A549 (cell line): ENCODE data around the gene NFATC2.

ENCODE experiments used
- BHLHE40 ChIP-seq: IDR thresholded peaks from 2 replicates; pipeline ENCODE4 v1.6.1; 2012; ENCODE audit warnings: low read depth, low read length, inconsistent platforms
- ESRRA ChIP-seq: fragments of 150-350 bp; IDR thresholded peaks from 2 replicates; pipeline ENCODE4 v1.6.1; 2014; ENCODE audit warnings: mild to moderate bottlenecking, low read length, borderline replicate concordance
- RNF2 ChIP-seq: fragments of 200-600 bp; sonication (generic); IDR thresholded peaks from 2 replicates; pipeline ENCODE4 v1.6.1; 2016; ENCODE audit warnings: low read depth, mild to moderate bottlenecking, antibody characterized with exemption, moderate library complexity, borderline replicate concordance
- SMC3 ChIP-seq: fragments of >200 bp; sonication (Bioruptor Twin); formaldehyde crosslinking; IDR thresholded peaks from 3 replicates; pipeline ENCODE4 v1.6.1; 2018; ENCODE audit warnings: inconsistent platforms
- TF ChIP-seq, protein P1 (sequence below): fragments of >200 bp; sonication (Bioruptor Twin); formaldehyde crosslinking; IDR thresholded peaks from 3 replicates; pipeline ENCODE4 v1.5.1; 2016
- TF ChIP-seq, protein P2 (sequence below): fragments of 200-600 bp; sonication (generic); IDR thresholded peaks from 2 replicates; pipeline ENCODE4 v1.6.1; 2016; ENCODE audit warnings: antibody characterized with exemption, mild to moderate bottlenecking, moderate library complexity
- TF ChIP-seq, protein P3 (sequence below): fragments of 450-650 bp; IDR thresholded peaks from 2 replicates; pipeline ENCODE4 v1.6.1; 2014; ENCODE audit warnings: antibody characterized with exemption
- TF ChIP-seq, protein P4 (sequence below): IDR thresholded peaks from 2 replicates; pipeline ENCODE4 v1.6.1; 2012
- TF ChIP-seq, protein P5 (sequence below): IDR thresholded peaks from 2 replicates; pipeline ENCODE4 v1.6.1; 2012

DNA sequence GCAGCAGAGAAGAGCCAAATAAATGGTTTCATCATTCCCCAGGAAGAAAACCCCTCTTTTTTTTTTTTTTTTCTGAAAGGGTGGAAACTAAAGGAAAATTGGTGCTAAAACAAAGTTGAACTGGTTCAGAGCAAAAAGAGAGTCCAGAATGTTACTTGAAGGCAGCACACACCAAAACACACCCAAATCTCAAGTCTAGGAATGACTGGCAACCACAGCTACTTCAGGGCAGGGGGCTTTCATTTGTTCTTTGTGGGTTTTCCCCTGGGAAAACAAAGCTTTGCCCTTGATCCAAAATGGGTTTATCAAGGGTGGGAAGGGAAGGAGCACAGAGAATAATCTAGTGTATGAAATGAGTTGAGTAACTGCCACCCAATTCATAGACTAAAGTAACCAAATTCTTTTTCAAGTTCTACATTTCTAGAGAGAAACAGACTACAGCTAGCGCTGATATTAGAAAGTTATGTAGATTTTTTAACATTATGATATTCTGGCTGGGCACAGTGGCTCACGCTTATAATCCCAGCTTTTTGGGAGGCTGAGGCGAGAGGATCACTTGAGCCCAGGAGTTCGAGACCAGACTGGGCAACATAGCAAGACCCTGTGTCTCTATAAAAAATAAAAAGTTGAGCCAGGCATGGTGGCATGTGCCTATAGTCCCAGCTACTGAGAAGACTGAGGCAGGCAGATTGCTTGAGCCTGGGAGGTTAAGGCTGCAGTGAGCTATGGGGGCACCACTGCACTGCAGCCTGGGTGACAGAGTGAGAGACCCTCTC lies 119.8 kb downstream of the NFATC2 start:
- TF ChIP-seq, protein P1, sequence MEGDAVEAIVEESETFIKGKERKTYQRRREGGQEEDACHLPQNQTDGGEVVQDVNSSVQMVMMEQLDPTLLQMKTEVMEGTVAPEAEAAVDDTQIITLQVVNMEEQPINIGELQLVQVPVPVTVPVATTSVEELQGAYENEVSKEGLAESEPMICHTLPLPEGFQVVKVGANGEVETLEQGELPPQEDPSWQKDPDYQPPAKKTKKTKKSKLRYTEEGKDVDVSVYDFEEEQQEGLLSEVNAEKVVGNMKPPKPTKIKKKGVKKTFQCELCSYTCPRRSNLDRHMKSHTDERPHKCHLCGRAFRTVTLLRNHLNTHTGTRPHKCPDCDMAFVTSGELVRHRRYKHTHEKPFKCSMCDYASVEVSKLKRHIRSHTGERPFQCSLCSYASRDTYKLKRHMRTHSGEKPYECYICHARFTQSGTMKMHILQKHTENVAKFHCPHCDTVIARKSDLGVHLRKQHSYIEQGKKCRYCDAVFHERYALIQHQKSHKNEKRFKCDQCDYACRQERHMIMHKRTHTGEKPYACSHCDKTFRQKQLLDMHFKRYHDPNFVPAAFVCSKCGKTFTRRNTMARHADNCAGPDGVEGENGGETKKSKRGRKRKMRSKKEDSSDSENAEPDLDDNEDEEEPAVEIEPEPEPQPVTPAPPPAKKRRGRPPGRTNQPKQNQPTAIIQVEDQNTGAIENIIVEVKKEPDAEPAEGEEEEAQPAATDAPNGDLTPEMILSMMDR: no peak
- TF ChIP-seq, protein P2, sequence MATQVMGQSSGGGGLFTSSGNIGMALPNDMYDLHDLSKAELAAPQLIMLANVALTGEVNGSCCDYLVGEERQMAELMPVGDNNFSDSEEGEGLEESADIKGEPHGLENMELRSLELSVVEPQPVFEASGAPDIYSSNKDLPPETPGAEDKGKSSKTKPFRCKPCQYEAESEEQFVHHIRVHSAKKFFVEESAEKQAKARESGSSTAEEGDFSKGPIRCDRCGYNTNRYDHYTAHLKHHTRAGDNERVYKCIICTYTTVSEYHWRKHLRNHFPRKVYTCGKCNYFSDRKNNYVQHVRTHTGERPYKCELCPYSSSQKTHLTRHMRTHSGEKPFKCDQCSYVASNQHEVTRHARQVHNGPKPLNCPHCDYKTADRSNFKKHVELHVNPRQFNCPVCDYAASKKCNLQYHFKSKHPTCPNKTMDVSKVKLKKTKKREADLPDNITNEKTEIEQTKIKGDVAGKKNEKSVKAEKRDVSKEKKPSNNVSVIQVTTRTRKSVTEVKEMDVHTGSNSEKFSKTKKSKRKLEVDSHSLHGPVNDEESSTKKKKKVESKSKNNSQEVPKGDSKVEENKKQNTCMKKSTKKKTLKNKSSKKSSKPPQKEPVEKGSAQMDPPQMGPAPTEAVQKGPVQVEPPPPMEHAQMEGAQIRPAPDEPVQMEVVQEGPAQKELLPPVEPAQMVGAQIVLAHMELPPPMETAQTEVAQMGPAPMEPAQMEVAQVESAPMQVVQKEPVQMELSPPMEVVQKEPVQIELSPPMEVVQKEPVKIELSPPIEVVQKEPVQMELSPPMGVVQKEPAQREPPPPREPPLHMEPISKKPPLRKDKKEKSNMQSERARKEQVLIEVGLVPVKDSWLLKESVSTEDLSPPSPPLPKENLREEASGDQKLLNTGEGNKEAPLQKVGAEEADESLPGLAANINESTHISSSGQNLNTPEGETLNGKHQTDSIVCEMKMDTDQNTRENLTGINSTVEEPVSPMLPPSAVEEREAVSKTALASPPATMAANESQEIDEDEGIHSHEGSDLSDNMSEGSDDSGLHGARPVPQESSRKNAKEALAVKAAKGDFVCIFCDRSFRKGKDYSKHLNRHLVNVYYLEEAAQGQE: no peak
- TF ChIP-seq RNF2 (no peak), BHLHE40 (no peak), ESRRA (no peak), SMC3 (no peak)
- TF ChIP-seq, protein P3, sequence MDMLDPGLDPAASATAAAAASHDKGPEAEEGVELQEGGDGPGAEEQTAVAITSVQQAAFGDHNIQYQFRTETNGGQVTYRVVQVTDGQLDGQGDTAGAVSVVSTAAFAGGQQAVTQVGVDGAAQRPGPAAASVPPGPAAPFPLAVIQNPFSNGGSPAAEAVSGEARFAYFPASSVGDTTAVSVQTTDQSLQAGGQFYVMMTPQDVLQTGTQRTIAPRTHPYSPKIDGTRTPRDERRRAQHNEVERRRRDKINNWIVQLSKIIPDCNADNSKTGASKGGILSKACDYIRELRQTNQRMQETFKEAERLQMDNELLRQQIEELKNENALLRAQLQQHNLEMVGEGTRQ: no peak
- TF ChIP-seq, protein P4, sequence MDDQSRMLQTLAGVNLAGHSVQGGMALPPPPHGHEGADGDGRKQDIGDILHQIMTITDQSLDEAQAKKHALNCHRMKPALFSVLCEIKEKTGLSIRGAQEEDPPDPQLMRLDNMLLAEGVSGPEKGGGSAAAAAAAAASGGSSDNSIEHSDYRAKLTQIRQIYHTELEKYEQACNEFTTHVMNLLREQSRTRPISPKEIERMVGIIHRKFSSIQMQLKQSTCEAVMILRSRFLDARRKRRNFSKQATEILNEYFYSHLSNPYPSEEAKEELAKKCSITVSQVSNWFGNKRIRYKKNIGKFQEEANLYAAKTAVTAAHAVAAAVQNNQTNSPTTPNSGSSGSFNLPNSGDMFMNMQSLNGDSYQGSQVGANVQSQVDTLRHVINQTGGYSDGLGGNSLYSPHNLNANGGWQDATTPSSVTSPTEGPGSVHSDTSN: no peak
- TF ChIP-seq, protein P5, sequence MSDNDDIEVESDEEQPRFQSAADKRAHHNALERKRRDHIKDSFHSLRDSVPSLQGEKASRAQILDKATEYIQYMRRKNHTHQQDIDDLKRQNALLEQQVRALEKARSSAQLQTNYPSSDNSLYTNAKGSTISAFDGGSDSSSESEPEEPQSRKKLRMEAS: no peak
